ENCODE data around the gene FERMT2.

FERMT2 gene

GRCh38 chr14:52862632-52863333, 88.1 kb downstream of the FERMT2 start:
- DNase-seq (ENCODE audit: low read depth) = no peak

- DNase-seq (ENCODE audit: low read depth) = no peak
Measured at GRCh38 chr14:52861403-52861802, 89.4 kb downstream of the FERMT2 start.

DNA sequence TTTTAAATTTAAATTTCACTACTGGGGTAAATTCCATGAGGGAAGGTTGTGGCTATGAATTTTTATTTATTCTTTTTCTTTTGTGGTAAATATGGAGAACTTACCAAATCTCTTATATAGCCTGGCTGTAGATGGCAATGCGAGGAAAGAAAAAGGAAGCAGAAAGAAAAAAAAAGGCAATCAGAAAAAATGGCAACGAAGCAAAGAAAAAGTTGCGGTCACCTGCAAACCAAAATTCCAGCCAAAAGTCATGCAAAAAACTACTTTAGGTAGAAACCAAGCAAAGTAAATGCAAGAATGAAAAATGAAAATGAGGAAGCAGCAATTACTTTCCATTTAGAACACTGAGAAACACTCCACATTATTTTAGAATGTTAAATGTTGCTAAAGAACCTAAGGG, 89.9 kb downstream of the FERMT2 start:
- no peak for DNase-seq (ENCODE audit: low read depth)

- DNase-seq (ENCODE audit: low read depth) = no peak
Measured at GRCh38 chr14:52860209-52860608, 90.6 kb downstream of the FERMT2 start.

DNA sequence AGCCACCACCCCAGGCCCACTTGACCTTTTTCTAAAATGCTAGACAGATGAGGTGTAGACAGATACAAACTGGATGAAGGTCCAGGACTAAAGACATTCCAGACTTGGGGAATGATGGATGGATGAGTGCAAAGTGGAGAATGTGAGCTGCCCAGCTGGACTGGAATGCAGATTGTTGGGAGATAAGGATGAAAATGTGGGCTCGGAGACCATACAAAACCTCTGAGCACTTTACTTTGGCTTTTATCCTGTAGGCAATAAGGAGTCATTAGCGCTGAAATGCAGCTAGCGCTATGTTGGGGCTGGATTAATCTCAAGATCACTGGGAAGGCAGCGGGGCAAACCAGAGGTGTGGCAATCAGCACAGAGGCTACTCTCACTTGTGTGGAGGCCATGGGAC, 94.7 kb downstream of the FERMT2 start:
- DNase-seq (ENCODE audit: low read depth) = no peak

- DNase-seq (ENCODE audit: low read depth) = no peak
Measured at GRCh38 chr14:52853522-52853854, 97.4 kb downstream of the FERMT2 start.

- no peak for DNase-seq (ENCODE audit: low read depth)
Measured at GRCh38 chr14:52852810-52853521, 97.9 kb downstream of the FERMT2 start.

- DNase-seq (ENCODE audit: low read depth) = no peak
Measured at GRCh38 chr14:52850451-52850909, 100.4 kb downstream of the FERMT2 start.

GRCh38 chr14:52848626-52849025, 102.2 kb downstream of the FERMT2 start:
- no peak for DNase-seq (ENCODE audit: low read depth)

GRCh38 chr14:52846591-52846990, 104.3 kb downstream of the FERMT2 start:
- DNase-seq (ENCODE audit: low read depth) = no peak

DNA sequence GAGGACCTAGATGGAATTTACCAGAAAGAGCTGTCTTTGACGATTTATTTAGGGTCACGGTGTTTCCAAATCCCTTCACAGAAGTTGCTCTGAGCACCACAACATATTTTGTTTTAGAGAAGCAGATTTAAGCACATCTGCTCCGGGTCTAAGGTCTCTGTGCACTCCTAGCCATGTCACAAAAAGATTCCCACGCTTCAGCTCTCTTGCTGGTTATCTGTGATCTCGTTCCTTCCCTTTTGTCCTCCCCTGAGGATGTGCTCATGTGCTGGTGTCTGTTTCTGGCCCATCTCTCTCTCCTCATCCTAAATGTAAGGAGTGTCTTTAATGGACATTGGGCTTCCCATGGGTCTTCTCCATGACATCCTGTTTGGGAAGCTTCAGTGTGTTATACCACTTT, 105.8 kb downstream of the FERMT2 start:
- DNase-seq (ENCODE audit: low read depth) = no peak

DNA sequence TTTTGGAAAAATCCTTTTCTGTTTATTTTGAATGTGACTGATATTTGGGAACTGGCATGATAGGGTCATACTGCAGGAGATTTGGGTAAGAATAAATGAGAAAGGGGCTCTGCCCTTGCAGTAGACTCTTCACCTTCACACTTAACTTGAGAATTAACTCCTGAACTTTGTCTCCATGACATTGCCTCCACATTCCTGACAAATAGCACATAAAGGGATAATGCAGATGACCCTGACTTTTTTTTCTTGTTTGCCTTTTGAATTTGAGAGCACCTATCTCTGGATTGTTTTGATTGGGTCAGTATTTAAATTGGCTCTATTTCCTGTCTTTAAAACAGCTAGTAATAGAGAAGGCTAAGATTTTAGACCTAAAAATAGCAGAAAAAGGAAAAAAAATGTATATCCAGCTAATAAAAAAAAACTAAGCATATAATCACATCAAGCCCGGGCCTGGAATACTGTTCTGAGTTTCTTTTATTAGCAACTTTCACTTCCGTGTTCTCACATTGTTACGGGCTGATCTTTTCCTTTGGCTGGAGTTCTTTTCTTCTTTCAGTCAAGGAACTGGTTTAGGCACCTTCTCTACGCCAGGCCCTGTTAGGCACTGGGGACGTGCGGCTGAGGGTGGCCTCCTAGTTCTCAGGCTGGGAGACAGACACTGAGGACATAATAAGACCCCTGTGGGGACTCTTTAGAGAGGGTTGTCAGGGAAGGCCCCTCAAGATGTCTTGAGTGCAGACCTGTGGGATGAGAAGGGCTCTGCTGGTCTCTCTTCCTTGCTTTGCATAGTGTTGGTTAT, 106.4 kb downstream of the FERMT2 start:
- no peak for DNase-seq (ENCODE audit: low read depth)

DNA sequence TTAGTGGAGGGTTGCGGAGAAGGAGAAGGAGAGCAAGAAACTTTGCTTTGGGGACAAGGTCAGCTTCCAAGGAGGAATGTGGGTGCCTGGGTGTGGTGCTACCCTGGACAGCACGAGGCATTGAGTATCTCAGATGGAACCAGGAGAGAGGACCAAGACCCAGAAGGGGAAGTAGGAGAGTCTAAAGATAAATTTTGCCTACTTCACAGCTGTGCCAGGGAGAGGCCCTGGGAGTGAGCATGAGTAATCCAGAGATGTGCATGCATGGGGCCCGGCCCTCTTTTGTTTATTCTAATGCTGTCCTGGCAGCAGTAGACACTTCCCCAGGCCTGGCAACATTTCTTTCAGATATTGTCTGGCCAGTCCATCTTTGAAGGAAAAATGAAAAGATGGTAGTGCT, 110.0 kb downstream of the FERMT2 start:
- no peak for DNase-seq (ENCODE audit: low read depth)

DNA sequence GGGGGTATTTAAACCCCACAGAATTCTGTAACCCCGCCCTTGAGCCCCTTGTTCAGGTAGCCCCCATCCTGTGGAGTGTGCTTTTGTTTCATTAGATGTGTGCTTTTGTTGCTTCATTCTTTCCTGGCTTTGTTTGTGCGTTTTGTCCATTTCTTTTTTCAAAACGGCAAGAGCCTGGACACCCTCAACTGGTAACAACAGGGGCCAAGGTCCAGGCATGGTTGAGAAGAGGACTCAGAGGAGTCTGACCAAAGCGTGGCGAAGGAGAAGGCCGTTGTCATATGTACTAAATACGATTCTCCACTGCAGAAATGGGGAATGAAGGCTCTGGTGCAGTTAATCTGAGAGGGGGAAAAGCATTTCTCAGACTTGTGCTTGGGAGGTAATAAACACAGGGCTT, 113.4 kb downstream of the FERMT2 start:
- no peak for DNase-seq (ENCODE audit: low read depth)

- no peak for DNase-seq (ENCODE audit: low read depth)
Measured at GRCh38 chr14:52836063-52836462, 114.8 kb downstream of the FERMT2 start.

- DNase-seq (ENCODE audit: low read depth) = no peak
Measured at GRCh38 chr14:52835122-52835903, 115.5 kb downstream of the FERMT2 start.

DNA sequence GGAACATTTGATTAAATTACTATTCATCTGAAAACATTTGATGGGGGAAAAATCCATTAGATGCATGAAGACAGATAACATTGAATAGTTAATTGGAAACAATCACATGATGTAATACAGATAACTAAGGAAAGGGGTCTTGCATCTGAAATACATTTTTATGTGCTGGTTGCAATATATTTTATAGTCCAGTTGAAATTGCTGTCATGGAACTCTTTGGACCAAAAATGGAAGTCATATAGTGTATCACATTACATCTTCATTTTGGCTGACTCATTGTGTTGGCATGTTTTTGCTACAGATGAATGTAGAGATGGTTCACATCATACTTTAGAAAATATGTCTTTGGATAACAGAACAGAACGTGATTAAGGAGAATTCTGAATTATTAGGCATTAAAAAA, 116.4 kb downstream of the FERMT2 start:
- DNase-seq (ENCODE audit: low read depth) = no peak

DNA sequence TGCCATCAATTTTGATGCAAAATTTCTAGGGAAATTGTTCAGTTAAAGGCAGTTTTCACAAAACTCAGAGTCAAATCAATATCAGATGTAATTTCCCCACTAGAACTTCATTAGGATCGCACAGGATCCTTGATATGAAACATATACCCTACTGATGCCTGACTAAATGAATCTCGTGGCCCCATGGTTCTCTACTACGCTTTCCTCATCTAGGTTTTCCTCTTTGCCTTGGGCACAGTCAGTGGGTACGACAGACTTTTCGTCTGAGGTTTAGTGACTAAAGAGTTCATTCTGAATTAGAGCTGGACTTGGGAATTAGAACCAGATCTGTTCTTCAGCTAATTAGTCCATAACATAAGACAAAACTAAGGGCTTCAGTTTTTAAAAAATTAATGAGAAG, 117.0 kb downstream of the FERMT2 start:
- no peak for DNase-seq (ENCODE audit: low read depth)

DNA sequence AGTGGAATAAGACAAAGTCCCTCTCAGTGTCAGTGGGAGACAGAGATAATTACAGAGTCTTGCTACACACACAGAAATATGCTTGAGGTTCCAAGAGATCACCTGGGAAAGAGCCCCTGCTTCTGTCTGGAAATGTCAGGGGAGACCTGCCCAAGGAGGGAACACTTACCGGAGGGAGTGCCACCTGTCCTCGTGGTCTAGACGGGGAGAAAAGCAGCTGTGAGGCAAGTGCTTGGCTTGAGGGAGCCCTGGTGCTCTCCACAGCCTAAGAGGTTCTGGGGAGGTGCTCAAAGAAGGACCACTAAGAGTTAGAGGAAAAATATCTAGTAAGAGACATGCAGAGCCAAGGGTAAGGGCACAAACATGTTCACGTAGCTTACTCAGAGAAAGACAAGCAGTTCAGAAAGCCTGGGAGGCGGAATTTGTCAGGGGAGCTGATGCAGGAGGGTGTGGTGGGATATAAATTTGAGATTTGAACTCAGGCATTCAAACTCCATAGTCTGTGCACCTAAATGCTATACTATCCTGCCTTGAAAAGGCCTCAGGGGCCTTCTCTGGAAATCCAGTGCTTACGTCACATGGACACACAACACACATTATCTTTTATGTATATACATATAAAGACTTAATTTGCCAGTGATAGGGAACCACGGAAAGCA, 121.2 kb downstream of the FERMT2 start:
- DNase-seq (ENCODE audit: low read depth) = no peak

GRCh38 chr14:52827426-52827825, 123.4 kb downstream of the FERMT2 start:
- no peak for DNase-seq (ENCODE audit: low read depth)

DNA sequence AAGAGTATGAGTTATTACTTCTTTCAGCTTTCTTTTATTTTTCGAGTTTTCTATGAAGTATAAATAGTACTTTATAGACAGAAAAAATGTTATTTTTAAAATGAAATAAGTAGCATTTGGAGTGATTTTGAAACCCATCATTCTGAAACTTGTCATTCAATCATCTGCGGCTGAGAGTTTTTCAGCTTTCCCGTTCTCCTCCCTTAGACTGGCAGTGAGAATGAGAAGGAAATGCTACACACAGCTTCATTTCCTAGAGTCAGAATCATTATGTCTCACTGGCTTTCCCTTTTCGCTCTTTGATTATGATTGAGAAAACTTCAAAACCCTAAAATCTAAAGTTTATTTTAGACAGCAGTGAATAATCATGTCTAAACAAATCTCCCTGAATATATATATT, 125.8 kb downstream of the FERMT2 start:
- no peak for DNase-seq (ENCODE audit: low read depth)

GRCh38 chr14:52824462-52824861, 126.4 kb downstream of the FERMT2 start:
- no peak for DNase-seq (ENCODE audit: low read depth)
